ENCODE data around the gene PDHX.

GRCh38 chr11:34881900-34882299 lies 34.5 kb upstream of the PDHX start:
- TF ChIP-seq CTCF (IDR thresholded peaks at IDR 0.05; ENCODE audit: low read depth, low read length, missing input control): no peak
- no peak for TF ChIP-seq EGR1 (IDR thresholded peaks at IDR 0.05; ENCODE audit: low read depth in 2 of 2)
- no peak for TF ChIP-seq RAD21 (IDR thresholded peaks at IDR 0.05)
- TF ChIP-seq JUND (IDR thresholded peaks at IDR 0.05): no peak
- TF ChIP-seq TAF1 (conservative IDR thresholded peaks at IDR 0.05): no peak
- TF ChIP-seq RXRA (IDR thresholded peaks at IDR 0.05): no peak
- no peak for TF ChIP-seq SP1 (IDR thresholded peaks at IDR 0.05)
- no peak for TF ChIP-seq ATF3 (IDR thresholded peaks at IDR 0.05)
- TF ChIP-seq MAX (IDR thresholded peaks at IDR 0.05): no peak
- TF ChIP-seq YY1 (IDR thresholded peaks at IDR 0.05): no peak
- TF ChIP-seq, protein P1, sequence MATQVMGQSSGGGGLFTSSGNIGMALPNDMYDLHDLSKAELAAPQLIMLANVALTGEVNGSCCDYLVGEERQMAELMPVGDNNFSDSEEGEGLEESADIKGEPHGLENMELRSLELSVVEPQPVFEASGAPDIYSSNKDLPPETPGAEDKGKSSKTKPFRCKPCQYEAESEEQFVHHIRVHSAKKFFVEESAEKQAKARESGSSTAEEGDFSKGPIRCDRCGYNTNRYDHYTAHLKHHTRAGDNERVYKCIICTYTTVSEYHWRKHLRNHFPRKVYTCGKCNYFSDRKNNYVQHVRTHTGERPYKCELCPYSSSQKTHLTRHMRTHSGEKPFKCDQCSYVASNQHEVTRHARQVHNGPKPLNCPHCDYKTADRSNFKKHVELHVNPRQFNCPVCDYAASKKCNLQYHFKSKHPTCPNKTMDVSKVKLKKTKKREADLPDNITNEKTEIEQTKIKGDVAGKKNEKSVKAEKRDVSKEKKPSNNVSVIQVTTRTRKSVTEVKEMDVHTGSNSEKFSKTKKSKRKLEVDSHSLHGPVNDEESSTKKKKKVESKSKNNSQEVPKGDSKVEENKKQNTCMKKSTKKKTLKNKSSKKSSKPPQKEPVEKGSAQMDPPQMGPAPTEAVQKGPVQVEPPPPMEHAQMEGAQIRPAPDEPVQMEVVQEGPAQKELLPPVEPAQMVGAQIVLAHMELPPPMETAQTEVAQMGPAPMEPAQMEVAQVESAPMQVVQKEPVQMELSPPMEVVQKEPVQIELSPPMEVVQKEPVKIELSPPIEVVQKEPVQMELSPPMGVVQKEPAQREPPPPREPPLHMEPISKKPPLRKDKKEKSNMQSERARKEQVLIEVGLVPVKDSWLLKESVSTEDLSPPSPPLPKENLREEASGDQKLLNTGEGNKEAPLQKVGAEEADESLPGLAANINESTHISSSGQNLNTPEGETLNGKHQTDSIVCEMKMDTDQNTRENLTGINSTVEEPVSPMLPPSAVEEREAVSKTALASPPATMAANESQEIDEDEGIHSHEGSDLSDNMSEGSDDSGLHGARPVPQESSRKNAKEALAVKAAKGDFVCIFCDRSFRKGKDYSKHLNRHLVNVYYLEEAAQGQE (IDR thresholded peaks at IDR 0.05): no peak
- no peak for TF ChIP-seq FOXA1 (IDR thresholded peaks at IDR 0.05)
- no peak for TF ChIP-seq ZBTB33 (IDR thresholded peaks at IDR 0.05)
- TF ChIP-seq HNF4A (conservative IDR thresholded peaks at IDR 0.05): no peak
